GM12865 (cell line): ENCODE data around the gene VPS13D.
A peak's percentile ranks its signal among the peaks of the same experiment; 100 is the strongest.
"Not testable (repeated sequence)": the region's sequence is repeated elsewhere in the genome, so short reads cannot be mapped to it uniquely, and the experiment has no call there.

Experiments
- DNase-seq: peaks from one replicate; pipeline ENCODE4 v3.0.0; 2010; ENCODE audit warnings: low read depth
- H3K4me3 ChIP-seq: 2 replicates; pipeline ENCODE4 v1.5.1; 2011; ENCODE audit warnings: mild to moderate bottlenecking, low read depth, low read length, control low read depth
- TF ChIP-seq, protein P1 (sequence below): IDR thresholded peaks from 2 replicates; pipeline ENCODE4 v1.5.1; 2011; ENCODE audit warnings: low read length, control low read depth, low read depth, inconsistent platforms; ENCODE audit not compliant: insufficient read depth; ENCODE audit errors: missing control alignments

The VPS13D gene

GRCh38 chr1:12514590-12514989 lies 284.8 kb downstream of the VPS13D start:
- no peak for DNase-seq
- no peak overlapping the region for H3K4me3 ChIP-seq
- TF ChIP-seq, protein P1, sequence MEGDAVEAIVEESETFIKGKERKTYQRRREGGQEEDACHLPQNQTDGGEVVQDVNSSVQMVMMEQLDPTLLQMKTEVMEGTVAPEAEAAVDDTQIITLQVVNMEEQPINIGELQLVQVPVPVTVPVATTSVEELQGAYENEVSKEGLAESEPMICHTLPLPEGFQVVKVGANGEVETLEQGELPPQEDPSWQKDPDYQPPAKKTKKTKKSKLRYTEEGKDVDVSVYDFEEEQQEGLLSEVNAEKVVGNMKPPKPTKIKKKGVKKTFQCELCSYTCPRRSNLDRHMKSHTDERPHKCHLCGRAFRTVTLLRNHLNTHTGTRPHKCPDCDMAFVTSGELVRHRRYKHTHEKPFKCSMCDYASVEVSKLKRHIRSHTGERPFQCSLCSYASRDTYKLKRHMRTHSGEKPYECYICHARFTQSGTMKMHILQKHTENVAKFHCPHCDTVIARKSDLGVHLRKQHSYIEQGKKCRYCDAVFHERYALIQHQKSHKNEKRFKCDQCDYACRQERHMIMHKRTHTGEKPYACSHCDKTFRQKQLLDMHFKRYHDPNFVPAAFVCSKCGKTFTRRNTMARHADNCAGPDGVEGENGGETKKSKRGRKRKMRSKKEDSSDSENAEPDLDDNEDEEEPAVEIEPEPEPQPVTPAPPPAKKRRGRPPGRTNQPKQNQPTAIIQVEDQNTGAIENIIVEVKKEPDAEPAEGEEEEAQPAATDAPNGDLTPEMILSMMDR, result no peak

DNA sequence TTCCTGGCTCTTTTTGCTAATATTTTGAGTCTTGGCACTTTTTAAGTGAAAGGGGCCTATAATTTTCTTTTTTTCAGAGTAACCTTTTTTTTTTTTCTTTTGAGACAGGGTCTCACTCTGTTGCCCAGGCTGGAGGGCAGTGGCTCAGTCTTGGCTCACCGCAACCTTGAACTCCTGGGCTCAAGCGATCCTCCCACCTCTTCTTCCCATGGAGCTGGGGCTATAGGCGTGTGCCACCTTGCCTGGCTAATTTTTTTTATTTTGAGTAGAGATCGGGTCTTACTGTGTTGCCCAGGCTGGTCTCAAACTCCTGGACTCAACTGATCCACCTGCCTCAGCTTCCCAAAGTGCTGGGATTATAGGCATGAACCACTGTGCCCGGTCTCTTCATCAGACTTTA lies 285.4 kb downstream of the VPS13D start:
- TF ChIP-seq, protein P1, result no peak
- DNase-seq, result no peak
- H3K4me3 ChIP-seq, result no peak overlapping the region

DNA sequence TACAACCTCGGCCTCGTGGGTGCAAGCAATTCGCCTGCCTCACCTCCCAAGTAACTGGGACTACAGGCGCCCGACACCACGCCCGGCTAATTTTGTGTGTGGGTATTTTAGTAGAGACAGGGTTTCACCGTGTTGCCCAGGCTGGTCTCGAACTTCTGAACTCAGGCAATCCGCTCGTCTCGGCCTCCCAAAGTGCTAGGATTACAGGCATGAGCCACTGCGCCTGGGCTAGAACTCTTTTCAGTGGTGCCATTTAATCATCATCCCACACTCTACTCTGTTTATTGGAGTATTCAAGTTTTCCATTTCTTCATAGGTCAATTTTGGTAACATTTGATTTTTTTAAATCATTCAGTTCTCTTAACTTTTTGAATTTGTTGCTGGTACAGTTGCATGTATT lies 286.9 kb downstream of the VPS13D start:
- TF ChIP-seq, protein P1, result no peak
- H3K4me3 ChIP-seq, result no peak overlapping the region
- no peak for DNase-seq

DNA sequence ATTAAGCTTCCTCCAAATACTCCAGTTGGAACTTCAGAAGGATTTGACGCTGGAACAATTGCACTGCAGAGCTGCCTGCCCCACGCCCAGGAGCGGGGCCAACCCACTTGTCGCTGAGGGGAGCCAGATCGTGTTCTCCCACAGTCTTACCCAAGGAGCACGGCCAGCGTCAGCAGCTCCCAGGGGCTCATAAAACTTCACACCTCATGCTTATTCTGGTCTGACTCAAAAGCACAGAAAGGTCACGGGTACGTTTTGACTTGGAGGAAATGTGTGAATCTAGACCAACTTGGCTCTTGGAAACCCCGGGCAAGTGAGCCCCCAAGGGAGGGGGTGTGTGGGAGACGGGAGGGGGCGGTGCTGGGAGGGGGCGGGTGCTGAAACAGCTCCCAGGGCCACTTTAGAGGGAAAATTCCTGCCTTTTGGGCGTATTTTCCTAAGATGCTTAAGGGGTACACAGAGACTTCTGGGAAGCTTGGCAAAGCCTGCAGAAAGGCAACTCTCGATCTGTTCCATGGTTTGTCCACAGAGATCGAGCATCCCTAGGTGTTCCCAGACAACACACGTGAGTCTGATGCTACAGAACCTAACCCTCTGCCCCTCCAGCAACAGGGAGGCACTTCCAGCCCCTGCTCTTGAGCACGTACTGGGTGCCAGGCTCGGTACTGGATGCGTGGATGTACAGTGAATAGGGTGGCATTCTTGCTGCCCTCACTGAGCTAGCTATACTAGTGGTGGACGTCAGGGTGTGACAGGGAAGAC lies 289.3 kb downstream of the VPS13D start:
- TF ChIP-seq, protein P1, result no peak
- no peak overlapping the region for H3K4me3 ChIP-seq
- peak; percentile 12 for DNase-seq

- TF ChIP-seq, protein P1, result no peak
- no peak overlapping the region for H3K4me3 ChIP-seq
- DNase-seq, result no peak
Observed at GRCh38 chr1:12519693-12520364, 290.0 kb downstream of the VPS13D start.

DNA sequence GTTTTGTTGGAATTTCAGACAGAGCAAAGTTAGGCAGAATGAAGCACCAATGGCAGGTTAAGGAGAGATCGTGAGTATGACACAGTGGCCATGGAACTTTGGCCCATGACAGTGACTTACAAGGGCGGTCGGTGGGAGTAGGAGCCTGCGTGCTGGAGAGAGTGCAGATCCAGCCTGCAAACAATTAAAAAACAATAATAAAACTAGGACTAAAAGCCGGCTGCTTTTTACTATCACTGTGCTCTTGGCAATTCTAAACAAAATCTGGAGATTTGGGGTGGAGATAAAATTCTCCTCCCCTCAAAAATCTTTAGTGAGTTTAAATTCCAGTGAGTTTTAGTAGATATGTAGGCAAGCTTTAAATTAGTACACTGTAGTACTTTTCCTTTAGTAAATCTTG lies 291.3 kb downstream of the VPS13D start:
- DNase-seq, result no peak
- TF ChIP-seq, protein P1, result no peak
- no peak overlapping the region for H3K4me3 ChIP-seq

- not testable (repeated sequence) for H3K4me3 ChIP-seq, DNase-seq
Observed at GRCh38 chr1:12522780-12523179, 292.9 kb downstream of the VPS13D start.
